K562 (cell line): ENCODE data around the gene POLN. TPM values are rescaled to one million over a fixed set of nuclear protein-coding genes. Genes with fewer than 3 reads are reported as not detected.

ENCODE experiments used
- ATAC-seq: fragments of 200-7000 bp; cut with Tn5 transposase; 3 replicates; pipeline ENCODE4 v1.9.1; 2020; ENCODE audit warnings: moderate library complexity
- BruUV-seq: library from RNA; stranded (reverse); fragments of 400-500 nt; replicated peaks from 2 replicates; lab custom pipeline; 2021; lab: Mats Ljungman, UMichigan
- CTCF ChIA-PET: fragments of 300-600 bp; formaldehyde crosslinking; extraction: SDS; loops from one replicate; lab custom pipeline; 2021; ENCODE audit warnings: low intra/inter-chr PET ratio; lab: Yijun Ruan, JAX
- POLR2A ChIA-PET: fragments of 300-600, 350-650 bp; sonication (Branson Sonifier 250); formaldehyde crosslinking; extraction: SDS; loops from one replicate; lab custom pipeline; 2021; ENCODE audit warnings: antibody characterized with exemption, inconsistent platforms; lab: Yijun Ruan, JAX
- DNase-seq, 4 experiments: peaks; one replicate each; pipeline versions ENCODE4 v3.0.0 to v3.0.0-alpha.2; 2011 to 2018; ENCODE audit warnings: low spot score in 3 of 4, mixed read lengths in 3 of 4; ENCODE audit errors: extremely low read depth in 1 of 4
- FAIRE-seq: peaks from 2 replicates; lab custom pipeline; 2011; peaks lifted over from hg19 to GRCh38; lab: Jason Lieb, UNC
- H2AFZ ChIP-seq: 2 replicates; pipeline ENCODE4 v1.6.0; 2011; ENCODE audit warnings: low read depth, low read length, control low read depth, inconsistent platforms
- H3K27ac ChIP-seq: fragments of 200-600 bp; 3 replicates; pipeline ENCODE4 v1.8.0; 2011; ENCODE audit warnings: low read depth, mild to moderate bottlenecking, control low read depth, inconsistent platforms, low read length, moderate library complexity, mixed read lengths; ENCODE audit errors: extremely low read depth
- H3K27me3 ChIP-seq, 2 experiments: fragments of 300-600 bp in 1 of 2; 2 replicates in 1 of 2; 3 replicates in 1 of 2; pipeline versions ENCODE4 v1.6.0 to v1.8.0; 2011; ENCODE audit warnings: inconsistent platforms in 2 of 2, low read length in 2 of 2, mild to moderate bottlenecking in 1 of 2, mixed read lengths in 1 of 2, moderate library complexity in 1 of 2; ENCODE audit not compliant: control insufficient read depth in 2 of 2, insufficient read depth in 2 of 2
- H3K36me3 ChIP-seq: fragments of 300-600 bp; 3 replicates; pipeline ENCODE4 v1.8.0; 2011; ENCODE audit warnings: mild to moderate bottlenecking, low read length, inconsistent platforms; ENCODE audit not compliant: control insufficient read depth, insufficient read depth
- H3K4me1 ChIP-seq, 2 experiments: fragments of 200-600 bp in 1 of 2; replicated peaks in 1 of 2; 2 replicates in 1 of 2; 3 replicates in 1 of 2; pipeline versions ENCODE4 v1.5.1 to v1.8.0; 2011; ENCODE audit warnings: inconsistent platforms in 2 of 2, low read length in 2 of 2, mild to moderate bottlenecking in 1 of 2, mixed read lengths in 1 of 2, moderate library complexity in 1 of 2; ENCODE audit not compliant: control insufficient read depth in 2 of 2, insufficient read depth in 2 of 2
- H3K4me2 ChIP-seq: 2 replicates; pipeline ENCODE4 v1.6.1; 2011; ENCODE audit warnings: low read length, control low read depth, inconsistent platforms, mixed read lengths; ENCODE audit not compliant: insufficient read depth
- H3K4me3 ChIP-seq: fragments of 200-600 bp; sonication (generic), shearing (Covaris generic); 2 replicates; pipeline ENCODE4 v1.5.1; 2016; ENCODE audit warnings: control low read depth, inconsistent platforms
- H3K79me2 ChIP-seq: fragments of 200-600 bp; 3 replicates; pipeline ENCODE4 v1.8.0; 2011; ENCODE audit warnings: low read length, inconsistent platforms; ENCODE audit not compliant: control insufficient read depth, insufficient read depth
- H3K9ac ChIP-seq, 2 experiments: 2 replicates each; pipeline versions ENCODE4 v1.6.0 to v1.6.1; 2011; ENCODE audit warnings: low read depth in 2 of 2, low read length in 2 of 2, control low read depth in 1 of 2, inconsistent platforms in 1 of 2, mild to moderate bottlenecking in 1 of 2, mixed read lengths in 1 of 2; ENCODE audit not compliant: insufficient read depth in 1 of 2
- H3K9me1 ChIP-seq: one replicate; pipeline ENCODE4 v1.6.0; 2011; ENCODE audit warnings: inconsistent platforms, mild to moderate bottlenecking, low read length, moderate library complexity; ENCODE audit not compliant: control insufficient read depth, insufficient read depth
- H3K9me3 ChIP-seq: replicated peaks from 2 replicates; pipeline ENCODE4 v1.5.1; 2011; ENCODE audit warnings: low read depth, low read length, inconsistent platforms; ENCODE audit not compliant: control insufficient read depth, insufficient read depth
- H4K20me1 ChIP-seq: replicated peaks from 2 replicates; pipeline ENCODE4 v1.6.1; 2011; ENCODE audit warnings: low read length, inconsistent platforms, mixed read lengths; ENCODE audit not compliant: control insufficient read depth, insufficient read depth
- ARID4B ChIP-seq: sonication (generic); formaldehyde crosslinking; IDR thresholded peaks from 2 replicates; pipeline ENCODE4 v1.8.0; 2022; ENCODE audit warnings: mild to moderate bottlenecking, missing genetic modification reagents
- CBFA2T2 ChIP-seq: fragments of 450-650 bp; conservative IDR thresholded peaks from 2 replicates; pipeline ENCODE4 v1.6.1; 2017; ENCODE audit warnings: mild to moderate bottlenecking
- DNMT1 ChIP-seq: fragments of 450-650 bp; IDR thresholded peaks from 2 replicates; pipeline ENCODE4 v1.6.1; 2016; ENCODE audit warnings: antibody characterized with exemption, mild to moderate bottlenecking
- L3MBTL2 ChIP-seq: fragments of 450-650 bp; IDR thresholded peaks from 2 replicates; pipeline ENCODE4 v1.6.1; 2016; ENCODE audit warnings: mild to moderate bottlenecking, moderate library complexity
- MXI1 ChIP-seq: IDR thresholded peaks from 2 replicates; pipeline ENCODE4 v1.6.1; 2011; ENCODE audit warnings: low read depth, mild to moderate bottlenecking, improper control_type of control experiment, low read length
- NFIC ChIP-seq: fragments of 450-650 bp; IDR thresholded peaks from 2 replicates; pipeline ENCODE4 v1.6.1; 2017; ENCODE audit warnings: mild to moderate bottlenecking, inconsistent platforms
- RAD51 ChIP-seq: fragments of 450-650 bp; IDR thresholded peaks from 2 replicates; pipeline ENCODE4 v1.7.1; 2016; ENCODE audit warnings: low read depth, mild to moderate bottlenecking, borderline replicate concordance
- TFE3 ChIP-seq: fragments of 450-650 bp; formaldehyde crosslinking; IDR thresholded peaks from 2 replicates; pipeline ENCODE4 v1.4.0; 2020; ENCODE audit warnings: mild to moderate bottlenecking, mixed read lengths
- TOE1 ChIP-seq, 2 experiments: fragments of 450-650 bp in 1 of 2; sonication (generic) in 1 of 2; formaldehyde crosslinking in 1 of 2; IDR thresholded peaks; 2 replicates each; pipeline versions ENCODE4 v1.7.1 to v1.8.0; 2016 to 2022; ENCODE audit warnings: borderline replicate concordance in 2 of 2, mild to moderate bottlenecking in 2 of 2, antibody characterized with exemption in 1 of 2, inconsistent platforms in 1 of 2, low read depth in 1 of 2, missing genetic modification reagents in 1 of 2, moderate library complexity in 1 of 2
- WGBS: fragments of 100-300 bp; shearing (Covaris generic); methylation state at CpG from one replicate; pipeline ENCODE4 v1.1.6; 2016; ENCODE audit warnings: low coverage, mixed read lengths; ENCODE audit not compliant: insufficient coverage; ENCODE audit errors: missing lambda C conversion rate; 5-methylcytosine and 5-hydroxymethylcytosine counted together
- in situ Hi-C: fragments of 300-500 bp; cut with MboI; formaldehyde crosslinking; loops from 4 replicates; pipeline ENCODE4 v1.15.0; 2018; ENCODE audit warnings: inconsistent platforms, mixed read lengths
- intact Hi-C: fragments of 100-400 bp; cut with micrococcal nuclease; formaldehyde crosslinking; loops from 2 replicates; pipeline ENCODE4 v1.14.2; 2022
- polyA plus RNA-seq, 8 experiments: library from polyadenylated mRNA; depleted of rRNA in 4 of 8; stranded (reverse) in 5 of 8; unstranded in 3 of 8; fragments of >200 nt; fragmentation: Nextera tagmentation in 2 of 8; fragmentation: Illumina TruSeq in 1 of 8; extraction: Ambion mirVana in 2 of 8; extraction: Trizol in 1 of 8; gene quantifications; 2 replicates each; pipeline versions ENCODE4 v1.2.1 to v1.2.3, GENCODE V29; 2011 to 2014; ENCODE audit warnings: inconsistent platforms in 1 of 8, missing spikeins in 1 of 8
- total RNA-seq, 7 experiments: library from RNA; depleted of rRNA in 6 of 7; stranded (reverse); fragments of >200 nt in 6 of 7; fragmentation: Illumina TruSeq in 2 of 7; extraction: Trizol in 2 of 7; gene quantifications; 2 replicates each; pipeline versions ENCODE4 v1.2.1 to v1.2.3, GENCODE V29; 2011 to 2021; ENCODE audit warnings: low replicate concordance in 1 of 7
- TF ChIP-seq, protein P1 (sequence below), 2 experiments: fragments of 250-450 bp in 1 of 2; fragments of 450-650 bp in 1 of 2; sonication (Bioruptor Pico) in 1 of 2; IDR thresholded peaks; 2 replicates each; pipeline versions ENCODE4 v1.6.1 to v1.8.0; 2016 to 2021; ENCODE audit warnings: mild to moderate bottlenecking in 2 of 2, moderate library complexity in 2 of 2, missing compliant biosample characterization in 1 of 2, missing genetic modification characterization in 1 of 2
- TF ChIP-seq, protein P2 (sequence below): sonication (generic); formaldehyde crosslinking; IDR thresholded peaks from 2 replicates; pipeline ENCODE4 v1.9.0; 2022; ENCODE audit warnings: mild to moderate bottlenecking, missing genetic modification reagents

The POLN gene
- total and polyA plus RNA-seq, 9 of the 15 experiments (the other 6 are each of a cell fraction or from before 2014, with no cell fraction given), result 0.08 to 0.91 (median 0.32) TPM

DNA sequence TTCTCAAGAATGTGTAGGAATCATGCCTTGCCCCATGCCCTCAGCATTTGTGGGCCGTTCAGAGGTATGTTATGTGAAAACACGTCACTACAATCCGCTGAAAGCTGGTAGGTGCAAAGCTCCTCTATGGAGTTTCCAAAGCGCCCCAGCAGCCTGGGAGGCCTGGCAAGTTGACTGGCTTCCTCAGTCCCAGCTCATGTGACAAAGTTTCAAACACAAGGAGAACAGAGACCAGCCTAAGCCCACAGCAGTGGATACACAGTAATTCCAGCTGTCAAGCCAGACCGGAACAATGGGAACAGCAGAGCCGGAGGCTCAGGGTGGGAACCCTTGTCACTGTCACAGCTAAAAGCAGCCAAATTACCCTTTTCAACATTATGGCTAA lies 149.3 kb downstream of the POLN start (continued):
- TF ChIP-seq, protein P1, sequence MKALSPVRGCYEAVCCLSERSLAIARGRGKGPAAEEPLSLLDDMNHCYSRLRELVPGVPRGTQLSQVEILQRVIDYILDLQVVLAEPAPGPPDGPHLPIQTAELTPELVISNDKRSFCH (CRISPR knock-in tag; IDR thresholded peaks at IDR 0.05), result no peak
- TF ChIP-seq, protein P1 (tag; IDR thresholded peaks at IDR 0.05), result no peak
- TF ChIP-seq L3MBTL2 (no peak), TOE1 (IDR thresholded peaks at IDR 0.05; ENCODE audit: borderline replicate concordance) (no peak), TOE1 (CRISPR knock-in tag; IDR thresholded peaks at IDR 0.05; ENCODE audit: borderline replicate concordance, low read depth) (no peak), DNMT1 (no peak)

DNA sequence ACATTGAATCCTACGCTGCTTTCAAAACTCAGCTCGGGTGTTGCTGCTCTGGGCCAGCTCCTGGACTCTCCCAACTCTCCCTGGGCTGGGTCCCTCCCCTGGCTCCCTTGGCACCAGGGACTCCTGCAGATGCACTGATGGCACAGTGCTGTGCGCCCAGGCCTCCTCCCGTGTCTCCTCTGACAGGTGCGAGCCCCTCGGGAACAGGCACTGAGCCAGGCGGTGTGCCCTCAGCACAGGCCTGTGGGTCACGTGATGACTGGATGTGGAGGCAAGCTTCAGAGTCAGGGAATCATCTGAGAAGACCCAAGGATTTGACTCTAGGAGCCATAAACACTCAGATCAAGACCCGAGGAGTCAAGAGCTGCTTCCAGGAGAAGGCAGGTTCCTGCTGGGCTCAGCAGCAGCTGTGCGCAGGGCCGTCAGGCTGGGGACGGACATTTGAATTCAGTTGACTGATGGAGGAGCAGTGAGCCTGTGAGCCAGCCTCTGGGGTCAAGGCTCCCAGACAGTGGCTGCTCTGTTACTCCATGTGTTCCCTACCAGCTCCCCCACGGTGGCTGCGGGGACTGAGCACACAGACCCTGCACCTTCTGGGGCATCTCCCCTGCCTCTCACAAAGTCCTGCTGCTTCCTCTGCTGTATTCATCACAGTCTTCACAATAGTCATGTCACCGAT lies 149.8 kb downstream of the POLN start:
- no peak for DNase-seq
- Histone ChIP-seq H3K9me1 (no peaks in the 10 kb centered on the region), H3K4me3 (no peak overlapping the region), H3K27me3 (peaks cover 10 to 52% of the 10 kb centered on the region in 2 experiments), H3K79me2 (no peaks in the 10 kb centered on the region), H3K4me2 (no peak overlapping the region), H2AFZ (no peak overlapping the region), H3K27ac (no peak overlapping the region), H3K4me1 (peaks cover 0 to 3% of the 10 kb centered on the region in 2 experiments; a peak in 1 of 5 replicates), H3K36me3 (no peaks in the 10 kb centered on the region), H3K9me3 (no peaks in the 10 kb centered on the region), H4K20me1 (no peaks in the 10 kb centered on the region), H3K9ac (peak overlapping the region in 1 of 2 experiments; percentile 26; a peak in 1 of 4 replicates)
- CTCF ChIA-PET, result no interaction called here
- BruUV-seq, result no TSS peak
- intact Hi-C loops (no loop called here), in situ Hi-C loops (no loop called here)
- no peak for ATAC-seq
- 11% methylated on average over 15 of the region's 15 CpGs for WGBS
- POLR2A ChIA-PET, result interaction anchor here (0.7 to 1.4 kb wide), 2 partner anchors 9 to 162 kb away, joined by 3 read pairs; no protein-coding TSS in a partner anchor
- FAIRE-seq, result no peak
- TF ChIP-seq MXI1, result no peak
- TF ChIP-seq NFIC, result no peak
- TF ChIP-seq RAD51, result peak; percentile 68; the same call in 1 of the 2 replicates
- TF ChIP-seq TFE3, result peak; percentile 77
- TF ChIP-seq, protein P2, sequence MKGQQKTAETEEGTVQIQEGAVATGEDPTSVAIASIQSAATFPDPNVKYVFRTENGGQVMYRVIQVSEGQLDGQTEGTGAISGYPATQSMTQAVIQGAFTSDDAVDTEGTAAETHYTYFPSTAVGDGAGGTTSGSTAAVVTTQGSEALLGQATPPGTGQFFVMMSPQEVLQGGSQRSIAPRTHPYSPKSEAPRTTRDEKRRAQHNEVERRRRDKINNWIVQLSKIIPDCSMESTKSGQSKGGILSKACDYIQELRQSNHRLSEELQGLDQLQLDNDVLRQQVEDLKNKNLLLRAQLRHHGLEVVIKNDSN (CRISPR knock-in tag), result peak; percentile 65
- 0 out of 2 replicates have a peak, but pooled peaks have one; percentile 4 for TF ChIP-seq CBFA2T2
- TF ChIP-seq ARID4B, result no peak
